ENCODE measurements around the gene MGAT4B.

The MGAT4B gene

GRCh38 chr5:179806250-179807048, at the start of gene MGAT4B:
Gene MGAT4B (minus strand): TSS chr5:179806866. CDS start chr5:179806583, 283 bp downstream.
- Histone ChIP-seq H3K4me1 (ENCODE audit: control insufficient read depth, insufficient read depth, low read length) (peaks cover 13% of the 10 kb centered on the region), H3K4me3 (ENCODE audit: low read length) (peak within 1 kb of the TSS; percentile 86), H3K36me3 (ENCODE audit: control insufficient read depth, insufficient read depth, low read length) (peaks cover under 1% of the 10 kb centered on the region; the same call in 1 of the 2 replicates), H3K9me3 (ENCODE audit: control insufficient read depth, insufficient read depth, low read length) (no peaks in the 10 kb centered on the region), H3K27ac (ENCODE audit: low read length) (no peak within 1 kb of the TSS), H3K27me3 (ENCODE audit: control insufficient read depth, insufficient read depth, low read length) (no peaks in the 10 kb centered on the region)
- DNase-seq (ENCODE audit: low read depth, low spot score) = no peak
- WGBS (ENCODE audit: insufficient coverage, insufficient read length) = no CpG with 5 or more reads among the region's 108 CpGs

DNA sequence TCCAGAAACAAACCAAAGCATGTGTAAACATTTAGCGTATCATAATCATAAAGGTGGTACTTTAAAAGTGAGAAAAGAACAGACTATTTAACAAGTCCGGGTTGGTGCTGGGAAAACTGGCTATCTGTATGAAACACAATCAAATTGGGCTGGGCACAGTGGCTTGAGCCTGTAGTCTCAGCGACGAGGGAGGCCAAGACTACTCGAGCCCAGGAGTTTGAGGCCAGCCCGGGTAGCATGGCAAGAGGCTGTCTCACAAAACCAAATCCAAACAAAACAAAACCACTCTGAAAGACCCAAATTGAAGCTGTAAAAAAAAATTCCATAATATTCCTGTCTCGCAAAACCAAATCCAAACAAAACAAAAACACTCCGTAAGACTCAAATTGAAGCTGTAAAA, 47.7 kb upstream of the MGAT4B start:
- H3K4me3 ChIP-seq (ENCODE audit: low read length) = no peak overlapping the region
- no peaks in the 10 kb centered on the region for H3K27me3 ChIP-seq (ENCODE audit: control insufficient read depth, insufficient read depth, low read length)
- no peak overlapping the region for H3K27ac ChIP-seq (ENCODE audit: low read length)
- peaks cover 24% of the 10 kb centered on the region; the same call in 1 of the 2 replicates for H3K36me3 ChIP-seq (ENCODE audit: control insufficient read depth, insufficient read depth, low read length)
- no peaks in the 10 kb centered on the region for H3K4me1 ChIP-seq (ENCODE audit: control insufficient read depth, insufficient read depth, low read length)
- no peaks in the 10 kb centered on the region for H3K9me3 ChIP-seq (ENCODE audit: control insufficient read depth, insufficient read depth, low read length)
- DNase-seq (ENCODE audit: low read depth, low spot score) = no peak
- WGBS (ENCODE audit: insufficient coverage, insufficient read length) = 100% methylated on average over 2 of the region's 8 CpGs

DNA sequence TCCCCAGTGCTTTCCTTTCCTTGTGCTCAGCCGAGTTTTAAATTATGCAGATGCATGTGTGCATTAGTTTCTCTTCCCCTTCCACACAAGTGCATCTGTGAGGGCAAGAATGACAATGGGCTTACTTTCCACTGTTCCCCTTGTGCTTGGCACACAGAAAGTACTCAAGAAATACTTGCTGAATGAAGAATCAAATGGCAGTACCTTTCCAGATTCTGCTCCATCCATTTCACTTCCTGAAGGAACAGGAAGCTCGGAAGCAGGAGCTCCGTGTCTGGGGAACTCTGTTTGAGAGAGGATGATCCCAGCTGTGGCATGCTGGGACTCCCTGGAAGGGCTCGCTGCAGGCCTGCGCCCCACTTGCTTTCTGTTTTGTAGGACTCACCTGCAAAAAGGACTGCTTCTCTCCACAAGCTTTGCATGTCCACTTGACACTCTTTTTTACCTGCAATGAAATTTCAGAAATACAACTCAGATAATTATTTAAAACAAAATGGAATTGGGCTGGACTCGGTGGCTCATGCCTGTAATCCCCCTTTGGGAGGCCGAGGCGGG, 46.4 kb upstream of the MGAT4B start:
- Histone ChIP-seq H3K27ac (ENCODE audit: low read length) (no peak overlapping the region), H3K27me3 (ENCODE audit: control insufficient read depth, insufficient read depth, low read length) (no peaks in the 10 kb centered on the region), H3K9me3 (ENCODE audit: control insufficient read depth, insufficient read depth, low read length) (no peaks in the 10 kb centered on the region), H3K4me3 (ENCODE audit: low read length) (no peak overlapping the region), H3K36me3 (ENCODE audit: control insufficient read depth, insufficient read depth, low read length) (peaks cover 24% of the 10 kb centered on the region; the same call in 1 of the 2 replicates), H3K4me1 (ENCODE audit: control insufficient read depth, insufficient read depth, low read length) (no peaks in the 10 kb centered on the region)
- no CpG with 5 or more reads among the region's 8 CpGs for WGBS (ENCODE audit: insufficient coverage, insufficient read length)
- DNase-seq (ENCODE audit: low read depth, low spot score) = no peak

GRCh38 chr5:179841621-179842020, 35.0 kb upstream of the MGAT4B start:
- no peaks in the 10 kb centered on the region for H3K9me3 ChIP-seq (ENCODE audit: control insufficient read depth, insufficient read depth, low read length)
- no CpG with 5 or more reads among the region's 9 CpGs for WGBS (ENCODE audit: insufficient coverage, insufficient read length)
- H3K27me3 ChIP-seq (ENCODE audit: control insufficient read depth, insufficient read depth, low read length) = no peaks in the 10 kb centered on the region
- H3K4me3 ChIP-seq (ENCODE audit: low read length) = no peak overlapping the region
- no peak for DNase-seq (ENCODE audit: low read depth, low spot score)
- H3K27ac ChIP-seq (ENCODE audit: low read length) = no peak overlapping the region
- H3K36me3 ChIP-seq (ENCODE audit: control insufficient read depth, insufficient read depth, low read length) = peaks cover 15% of the 10 kb centered on the region
- H3K4me1 ChIP-seq (ENCODE audit: control insufficient read depth, insufficient read depth, low read length) = no peaks in the 10 kb centered on the region

GRCh38 chr5:179840766-179841165, 34.1 kb upstream of the MGAT4B start:
- DNase-seq (ENCODE audit: low read depth, low spot score) = no peak
- H3K27ac ChIP-seq (ENCODE audit: low read length) = no peak overlapping the region
- WGBS (ENCODE audit: insufficient coverage, insufficient read length) = no CpG with 5 or more reads among the region's 17 CpGs
- H3K4me1 ChIP-seq (ENCODE audit: control insufficient read depth, insufficient read depth, low read length) = no peaks in the 10 kb centered on the region
- H3K27me3 ChIP-seq (ENCODE audit: control insufficient read depth, insufficient read depth, low read length) = no peaks in the 10 kb centered on the region
- no peak overlapping the region for H3K4me3 ChIP-seq (ENCODE audit: low read length)
- H3K36me3 ChIP-seq (ENCODE audit: control insufficient read depth, insufficient read depth, low read length) = peaks cover 21% of the 10 kb centered on the region
- no peaks in the 10 kb centered on the region for H3K9me3 ChIP-seq (ENCODE audit: control insufficient read depth, insufficient read depth, low read length)

DNA sequence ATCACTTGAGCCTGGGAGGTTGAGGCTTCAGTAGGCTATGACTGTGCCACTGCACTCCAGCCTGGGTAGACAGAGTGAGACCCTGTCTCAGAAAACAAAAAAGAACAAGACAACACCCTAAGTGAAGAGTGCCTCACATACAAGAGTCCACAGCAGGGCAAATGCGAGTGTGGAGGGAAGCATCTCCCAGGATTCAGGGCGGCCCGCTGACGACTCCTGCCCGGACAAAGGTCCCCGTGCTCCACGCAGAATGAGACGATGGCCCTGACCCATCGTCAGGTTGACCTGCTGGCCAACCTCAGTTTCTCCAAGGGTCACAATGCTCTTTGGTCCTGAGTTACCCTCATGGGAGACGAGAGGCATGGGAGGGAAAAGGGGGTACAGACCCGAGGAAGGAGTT, 33.7 kb upstream of the MGAT4B start:
- peaks cover 19% of the 10 kb centered on the region for H3K36me3 ChIP-seq (ENCODE audit: control insufficient read depth, insufficient read depth, low read length)
- no peaks in the 10 kb centered on the region for H3K9me3 ChIP-seq (ENCODE audit: control insufficient read depth, insufficient read depth, low read length)
- no peak overlapping the region for H3K27ac ChIP-seq (ENCODE audit: low read length)
- H3K27me3 ChIP-seq (ENCODE audit: control insufficient read depth, insufficient read depth, low read length) = no peaks in the 10 kb centered on the region
- DNase-seq (ENCODE audit: low read depth, low spot score) = no peak
- WGBS (ENCODE audit: insufficient coverage, insufficient read length) = no CpG with 5 or more reads among the region's 11 CpGs
- no peaks in the 10 kb centered on the region for H3K4me1 ChIP-seq (ENCODE audit: control insufficient read depth, insufficient read depth, low read length)
- H3K4me3 ChIP-seq (ENCODE audit: low read length) = no peak overlapping the region

DNA sequence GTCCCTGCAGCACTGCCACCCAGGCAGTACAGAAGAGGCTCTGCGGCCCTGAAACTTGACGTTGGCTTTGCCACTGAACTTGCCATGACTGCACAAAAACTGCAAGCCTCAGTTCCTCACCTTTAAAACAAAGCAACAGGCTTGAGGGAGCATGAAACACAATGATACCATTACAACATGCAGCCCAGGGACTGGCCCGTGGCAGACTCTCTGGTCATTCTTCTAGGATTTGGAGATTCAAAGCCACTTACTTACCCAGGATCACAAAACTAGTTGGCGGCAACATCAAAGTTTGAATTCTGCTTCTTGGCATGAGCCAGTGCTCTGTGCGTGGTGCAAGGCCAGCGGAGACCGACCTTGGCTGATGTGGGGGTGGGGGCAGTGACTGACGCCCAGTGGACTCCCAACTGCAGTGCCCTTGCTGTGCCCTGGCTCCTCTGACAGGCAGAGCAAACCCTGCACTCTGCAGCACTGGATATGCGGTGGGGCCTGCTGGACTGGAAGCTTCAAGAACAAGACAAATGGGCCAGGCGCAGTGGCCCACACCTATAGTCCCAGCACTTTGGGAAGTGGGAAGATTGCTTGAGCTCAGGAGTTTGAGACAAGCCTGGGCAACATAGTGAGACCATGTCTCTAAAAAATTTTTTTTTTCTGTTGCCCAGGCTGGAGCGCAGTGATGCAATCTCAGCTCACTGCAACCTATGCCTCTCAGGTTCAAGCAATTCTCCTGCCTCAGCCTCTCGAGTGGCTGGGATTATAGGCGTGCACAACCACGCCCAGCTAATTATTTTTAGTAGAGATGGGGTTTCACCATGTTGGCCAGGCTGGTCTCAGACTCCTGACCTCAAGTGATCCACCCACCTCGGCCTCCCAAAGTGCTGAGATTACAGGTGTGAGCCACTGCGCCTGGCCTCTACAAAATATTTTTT, 32.9 kb upstream of the MGAT4B start:
- Histone ChIP-seq H3K9me3 (ENCODE audit: control insufficient read depth, insufficient read depth, low read length) (no peaks in the 10 kb centered on the region), H3K27me3 (ENCODE audit: control insufficient read depth, insufficient read depth, low read length) (no peaks in the 10 kb centered on the region), H3K27ac (ENCODE audit: low read length) (no peak overlapping the region), H3K4me1 (ENCODE audit: control insufficient read depth, insufficient read depth, low read length) (no peaks in the 10 kb centered on the region), H3K4me3 (ENCODE audit: low read length) (no peak overlapping the region), H3K36me3 (ENCODE audit: control insufficient read depth, insufficient read depth, low read length) (peaks cover 19% of the 10 kb centered on the region)
- no CpG with 5 or more reads among the region's 16 CpGs for WGBS (ENCODE audit: insufficient coverage, insufficient read length)
- DNase-seq (ENCODE audit: low read depth, low spot score) = no peak

DNA sequence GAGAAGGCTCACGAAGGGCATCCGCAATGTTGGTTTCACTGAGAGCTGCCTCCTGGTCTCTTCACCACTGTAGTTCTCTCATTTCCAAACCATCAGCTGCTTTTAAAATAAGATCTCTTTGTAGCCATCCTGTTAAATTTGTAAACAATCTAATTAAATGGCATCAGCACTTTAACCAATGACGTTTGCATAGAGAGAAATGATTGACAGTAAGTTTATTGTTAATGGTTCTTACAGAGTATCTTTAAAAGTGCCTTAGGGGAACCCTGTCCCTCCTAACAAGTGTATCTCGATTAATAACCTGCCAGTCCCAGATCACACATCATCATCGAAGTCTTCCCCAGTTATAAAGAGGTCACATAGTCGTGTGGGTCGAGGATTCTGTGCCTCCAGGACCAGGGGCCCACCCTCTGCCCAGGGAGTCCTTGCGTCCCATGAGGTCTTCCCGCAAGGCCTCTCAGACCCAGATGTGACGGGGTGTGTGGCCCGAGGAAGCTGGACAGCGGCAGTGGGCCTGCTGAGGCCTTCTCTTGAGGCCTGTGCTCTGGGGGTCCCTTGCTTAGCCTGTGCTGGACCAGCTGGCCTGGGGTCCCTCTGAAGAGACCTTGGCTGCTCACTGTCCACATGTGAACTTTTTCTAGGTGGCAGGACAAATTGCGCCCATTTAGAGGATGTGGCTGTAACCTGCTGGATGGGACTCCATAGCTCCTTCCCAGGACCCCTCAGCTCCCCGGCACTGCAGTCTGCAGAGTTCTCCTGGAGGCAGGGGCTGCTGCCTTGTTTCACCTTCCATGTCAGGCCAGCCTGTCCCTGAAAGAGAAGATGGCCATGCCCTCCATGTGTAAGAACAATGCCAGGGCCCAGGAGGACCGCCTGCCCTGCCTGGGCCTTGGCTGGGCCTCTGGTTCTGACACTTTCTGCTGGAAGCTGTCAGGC, 30.7 kb upstream of the MGAT4B start:
- H3K4me1 ChIP-seq (ENCODE audit: control insufficient read depth, insufficient read depth, low read length) = no peaks in the 10 kb centered on the region
- no peaks in the 10 kb centered on the region for H3K27me3 ChIP-seq (ENCODE audit: control insufficient read depth, insufficient read depth, low read length)
- H3K4me3 ChIP-seq (ENCODE audit: low read length) = no peak overlapping the region
- no CpG with 5 or more reads among the region's 15 CpGs for WGBS (ENCODE audit: insufficient coverage, insufficient read length)
- peaks cover 34% of the 10 kb centered on the region for H3K36me3 ChIP-seq (ENCODE audit: control insufficient read depth, insufficient read depth, low read length)
- DNase-seq (ENCODE audit: low read depth, low spot score) = no peak
- H3K9me3 ChIP-seq (ENCODE audit: control insufficient read depth, insufficient read depth, low read length) = no peaks in the 10 kb centered on the region
- H3K27ac ChIP-seq (ENCODE audit: low read length) = no peak overlapping the region

DNA sequence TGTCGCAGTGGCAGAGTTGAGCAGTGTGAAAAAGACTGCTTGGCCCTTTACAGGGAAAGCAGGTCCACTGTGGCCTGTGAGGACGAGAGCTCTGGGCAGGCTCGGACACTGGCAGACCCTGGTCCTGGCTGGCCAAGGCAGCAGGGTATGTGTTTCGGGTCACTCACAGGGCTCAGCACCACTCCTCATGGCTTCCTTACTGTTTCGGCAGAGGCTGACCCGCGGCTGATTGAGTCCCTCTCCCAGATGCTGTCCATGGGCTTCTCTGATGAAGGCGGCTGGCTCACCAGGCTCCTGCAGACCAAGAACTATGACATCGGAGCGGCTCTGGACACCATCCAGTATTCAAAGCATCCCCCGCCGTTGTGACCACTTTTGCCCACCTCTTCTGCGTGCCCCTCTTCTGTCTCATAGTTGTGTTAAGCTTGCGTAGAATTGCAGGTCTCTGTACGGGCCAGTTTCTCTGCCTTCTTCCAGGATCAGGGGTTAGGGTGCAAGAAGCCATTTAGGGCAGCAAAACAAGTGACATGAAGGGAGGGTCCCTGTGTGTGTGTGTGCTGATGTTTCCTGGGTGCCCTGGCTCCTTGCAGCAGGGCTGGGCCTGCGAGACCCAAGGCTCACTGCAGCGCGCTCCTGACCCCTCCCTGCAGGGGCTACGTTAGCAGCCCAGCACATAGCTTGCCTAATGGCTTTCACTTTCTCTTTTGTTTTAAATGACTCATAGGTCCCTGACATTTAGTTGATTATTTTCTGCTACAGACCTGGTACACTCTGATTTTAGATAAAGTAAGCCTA, 29.8 kb upstream of the MGAT4B start:
- H3K9me3 ChIP-seq (ENCODE audit: control insufficient read depth, insufficient read depth, low read length) = no peaks in the 10 kb centered on the region
- peaks cover 33% of the 10 kb centered on the region for H3K36me3 ChIP-seq (ENCODE audit: control insufficient read depth, insufficient read depth, low read length)

More for the DNA sequence above, 29.8 kb upstream of the MGAT4B start:
- no peaks in the 10 kb centered on the region for H3K4me1 ChIP-seq (ENCODE audit: control insufficient read depth, insufficient read depth, low read length)
- H3K27ac ChIP-seq (ENCODE audit: low read length) = no peak overlapping the region
- WGBS (ENCODE audit: insufficient coverage, insufficient read length) = no CpG with 5 or more reads among the region's 19 CpGs
- H3K27me3 ChIP-seq (ENCODE audit: control insufficient read depth, insufficient read depth, low read length) = no peaks in the 10 kb centered on the region
- DNase-seq (ENCODE audit: low read depth, low spot score) = no peak
- no peak overlapping the region for H3K4me3 ChIP-seq (ENCODE audit: low read length)
